Transverse colon (tissue), 3 donors: ENCODE results near the gene TMEM11.

ENCODE experiments used
- EP300 ChIP-seq: sonication (generic); formaldehyde crosslinking; IDR thresholded peaks from one replicate; pipeline ENCODE4 v1.6.1; 2017; ENCODE audit warnings: antibody characterized with exemption, low read depth
- POLR2AphosphoS5 ChIP-seq, 3 donors: sonication (generic); formaldehyde crosslinking; IDR thresholded peaks; one replicate each; pipeline ENCODE4 v1.6.1; 2016; ENCODE audit warnings: antibody characterized with exemption in 3 of 3

DNA sequence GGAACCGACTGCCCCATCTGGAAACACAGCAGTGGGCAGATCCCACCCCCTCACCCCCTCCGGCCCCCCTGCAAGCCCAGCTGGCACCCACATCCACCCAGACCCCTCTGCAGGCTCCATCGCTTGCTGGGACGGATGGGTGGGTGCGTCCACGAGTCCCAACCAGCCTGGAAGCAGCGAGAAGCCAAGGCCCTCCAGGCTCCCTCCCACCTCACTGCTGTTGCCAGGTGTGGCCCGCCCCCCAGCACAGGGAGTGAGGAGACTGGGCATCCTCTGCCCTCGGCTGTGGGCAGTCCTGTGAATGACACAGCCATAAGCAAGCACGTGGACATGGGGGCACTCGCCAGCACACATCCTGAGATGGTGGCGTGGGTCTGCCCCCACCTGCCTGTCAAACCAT is 11.4 kb downstream of the TMEM11 start:
- no peak for TF ChIP-seq EP300
- no peak for TF ChIP-seq POLR2AphosphoS5 (IDR thresholded peaks at IDR 0.05)
